Measurements from ENCODE around the gene C1RL. TPM values are rescaled to one million over a fixed set of nuclear protein-coding genes. Genes with fewer than 3 reads are reported as not detected.

Gene C1RL
- total and polyA plus RNA-seq, 8 donors = 18.6 to 121 (median 42.8) TPM

GRCh38 chr12:7145671-7146070 lies 36.7 kb upstream of the C1RL start:
- WGBS, 5 donors = 63 to 87% (median 75%) methylated on average over 4 of the region's 4 CpGs

DNA sequence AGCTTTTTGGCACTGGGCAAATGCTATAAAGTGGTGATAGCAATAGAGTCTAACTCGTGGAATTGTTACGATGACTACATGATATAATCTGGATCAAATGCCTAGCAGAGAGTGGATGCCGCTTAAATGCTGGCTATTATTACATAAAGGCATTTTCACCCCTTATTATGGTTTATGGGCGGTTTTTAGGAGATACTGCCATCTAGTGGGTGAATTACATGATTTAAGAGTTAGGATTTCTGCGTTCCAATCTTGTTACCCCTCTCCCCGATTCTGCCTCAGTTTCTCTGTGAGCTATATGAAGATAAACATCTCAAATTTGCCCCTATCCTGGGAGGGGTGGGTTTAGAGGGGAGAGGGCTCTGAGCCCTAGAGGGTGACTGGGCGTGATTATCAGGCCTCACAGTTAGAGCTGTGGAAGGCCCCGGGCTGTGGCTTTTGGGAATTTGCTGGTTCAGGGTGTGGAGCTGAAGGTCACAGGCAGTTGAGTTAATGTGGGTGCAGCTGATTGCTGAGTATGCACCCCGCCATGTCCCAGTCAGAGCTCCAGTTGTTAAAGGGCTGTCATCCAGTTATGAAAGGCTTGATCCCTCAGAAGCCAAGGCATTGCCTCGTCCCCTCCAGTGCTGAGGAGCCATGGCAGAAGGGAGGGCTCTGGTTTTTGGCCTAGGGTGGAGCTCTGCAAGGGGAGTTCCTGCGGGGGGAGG lies 35.6 kb upstream of the C1RL start:
- intact Hi-C loops (cut with DNase I; ENCODE audit: low total_unique reads) = no loop called here
- DNase-seq = peak in 1 of 2 donors; percentile 52

More at GRCh38 chr12:7145671-7146070, 36.7 kb upstream of the C1RL start:
- peaks cover 0 to 87% (median 64%) of the 10 kb centered on the region in 4 donors for H3K36me3 ChIP-seq
- intact Hi-C loops (cut with DNase I; ENCODE audit: low total_unique reads) = no loop called here
- H3K27ac ChIP-seq = no peak overlapping the region
- H3K4me1 ChIP-seq = no peaks in the 10 kb centered on the region
- no peaks in the 10 kb centered on the region for H3K27me3 ChIP-seq
- H3K4me3 ChIP-seq = no peak overlapping the region
- no peaks in the 10 kb centered on the region for H3K9me3 ChIP-seq
- TF ChIP-seq EP300 (IDR thresholded peaks at IDR 0.05) (no peak), POLR2AphosphoS5 (IDR thresholded peaks at IDR 0.05) (no peak), POLR2A (IDR thresholded peaks at IDR 0.05) (no peak)
- TF ChIP-seq, protein P1, sequence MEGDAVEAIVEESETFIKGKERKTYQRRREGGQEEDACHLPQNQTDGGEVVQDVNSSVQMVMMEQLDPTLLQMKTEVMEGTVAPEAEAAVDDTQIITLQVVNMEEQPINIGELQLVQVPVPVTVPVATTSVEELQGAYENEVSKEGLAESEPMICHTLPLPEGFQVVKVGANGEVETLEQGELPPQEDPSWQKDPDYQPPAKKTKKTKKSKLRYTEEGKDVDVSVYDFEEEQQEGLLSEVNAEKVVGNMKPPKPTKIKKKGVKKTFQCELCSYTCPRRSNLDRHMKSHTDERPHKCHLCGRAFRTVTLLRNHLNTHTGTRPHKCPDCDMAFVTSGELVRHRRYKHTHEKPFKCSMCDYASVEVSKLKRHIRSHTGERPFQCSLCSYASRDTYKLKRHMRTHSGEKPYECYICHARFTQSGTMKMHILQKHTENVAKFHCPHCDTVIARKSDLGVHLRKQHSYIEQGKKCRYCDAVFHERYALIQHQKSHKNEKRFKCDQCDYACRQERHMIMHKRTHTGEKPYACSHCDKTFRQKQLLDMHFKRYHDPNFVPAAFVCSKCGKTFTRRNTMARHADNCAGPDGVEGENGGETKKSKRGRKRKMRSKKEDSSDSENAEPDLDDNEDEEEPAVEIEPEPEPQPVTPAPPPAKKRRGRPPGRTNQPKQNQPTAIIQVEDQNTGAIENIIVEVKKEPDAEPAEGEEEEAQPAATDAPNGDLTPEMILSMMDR (IDR thresholded peaks at IDR 0.05) = no peak
- DNase-seq = no peak

DNA sequence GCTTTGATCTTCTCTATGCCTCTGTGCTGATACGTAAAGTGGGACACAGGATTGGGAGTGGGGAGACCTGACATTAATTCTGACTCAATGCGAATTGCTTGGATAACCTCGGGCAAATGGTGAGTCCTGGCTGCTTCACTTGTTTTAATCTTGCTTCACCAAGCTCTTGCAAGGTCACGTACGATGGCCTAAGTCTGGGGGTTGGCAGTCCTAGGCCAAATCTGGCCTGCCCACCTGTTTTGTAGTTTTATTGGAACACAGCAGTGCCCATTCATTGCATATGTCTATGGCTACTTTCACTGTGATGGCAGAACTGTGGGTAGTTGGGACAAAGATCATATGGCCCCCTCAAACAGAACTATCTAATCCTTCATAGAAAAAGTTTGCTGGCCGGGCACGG lies 34.5 kb upstream of the C1RL start:
- Histone ChIP-seq H3K36me3 (peaks cover 0 to 78% (median 55%) of the 10 kb centered on the region in 4 donors), H3K27me3 (no peaks in the 10 kb centered on the region)
- intact Hi-C loops (cut with DNase I; ENCODE audit: low total_unique reads) = no loop called here

More for the DNA sequence above, 35.6 kb upstream of the C1RL start:
- Histone ChIP-seq H3K36me3 (peaks cover 0 to 80% (median 58%) of the 10 kb centered on the region in 4 donors), H3K9me3 (no peaks in the 10 kb centered on the region), H3K4me3 (no peak overlapping the region), H3K27me3 (no peaks in the 10 kb centered on the region), H3K27ac (no peak overlapping the region), H3K4me1 (no peaks in the 10 kb centered on the region)
- WGBS, 5 donors = 43 to 50% (median 43%) methylated on average over 11 of the region's 11 CpGs
- no peak for TF ChIP-seq POLR2AphosphoS5 (IDR thresholded peaks at IDR 0.05)
- TF ChIP-seq, protein P1 (IDR thresholded peaks at IDR 0.05) = peak in 3 of 7 experiments; percentile 9 to 35 (median 24)

GRCh38 chr12:7142809-7143465 lies 33.9 kb upstream of the C1RL start:
- intact Hi-C loops (cut with DNase I; ENCODE audit: low total_unique reads) = no loop called here
- no peak for DNase-seq
- no peaks in the 10 kb centered on the region for H3K4me1 ChIP-seq
- H3K36me3 ChIP-seq = peaks cover 0 to 78% (median 54%) of the 10 kb centered on the region in 4 donors
- H3K27ac ChIP-seq = no peak overlapping the region
- no peak overlapping the region for H3K4me3 ChIP-seq
- TF ChIP-seq EP300 (IDR thresholded peaks at IDR 0.05) = no peak
- TF ChIP-seq, protein P1 (IDR thresholded peaks at IDR 0.05) = no peak
- TF ChIP-seq POLR2AphosphoS5 (IDR thresholded peaks at IDR 0.05) = no peak
- TF ChIP-seq POLR2A (IDR thresholded peaks at IDR 0.05) = no peak
- 93 to 96% (median 95%) methylated on average over 13 to 18 of the region's 18 CpGs for WGBS, 5 donors
- no peaks in the 10 kb centered on the region for H3K27me3 ChIP-seq
- H3K9me3 ChIP-seq = no peaks in the 10 kb centered on the region

More for the DNA sequence above, 34.5 kb upstream of the C1RL start:
- no peak overlapping the region for H3K27ac ChIP-seq
- H3K4me3 ChIP-seq = no peak overlapping the region
- TF ChIP-seq POLR2A (IDR thresholded peaks at IDR 0.05) (no peak), POLR2AphosphoS5 (IDR thresholded peaks at IDR 0.05) (no peak), EP300 (IDR thresholded peaks at IDR 0.05) (no peak)
- TF ChIP-seq, protein P1 (IDR thresholded peaks at IDR 0.05) = no peak
- WGBS, 5 donors = 88 to 96% (median 94%) methylated on average over 6 to 7 of the region's 7 CpGs
- DNase-seq = no peak
- no peaks in the 10 kb centered on the region for H3K9me3 ChIP-seq
- no peaks in the 10 kb centered on the region for H3K4me1 ChIP-seq

All from stomach (tissue), 9 donors.